NCI-H748 (cell line): ENCODE results near the gene KIAA1958.
"Not testable (repeated sequence)": the region's sequence is repeated elsewhere in the genome, so short reads cannot be mapped to it uniquely, and the experiment has no call there.

Experiments used
- DNase-seq: peaks from one replicate; lab custom pipeline; 2025; ENCODE audit not compliant: unreplicated experiment; lab: John Stamatoyannopoulos, UW

Gene KIAA1958

GRCh38 chr9:112489039-112489546 lies 2.5 kb downstream of the KIAA1958 start:
- peak; percentile 22 for DNase-seq

- DNase-seq = peak; percentile 74
These were observed 3.4 kb downstream of the KIAA1958 start for GRCh38 chr9:112489876-112490666.

GRCh38 chr9:112493393-112494137 lies 6.9 kb downstream of the KIAA1958 start:
- no peak for DNase-seq

GRCh38 chr9:112494153-112494552 lies 7.5 kb downstream of the KIAA1958 start:
- DNase-seq = no peak

GRCh38 chr9:112495614-112496013 lies 9.0 kb downstream of the KIAA1958 start:
- no peak for DNase-seq

GRCh38 chr9:112496074-112496722 lies 9.6 kb downstream of the KIAA1958 start:
- DNase-seq = no peak

- no peak for DNase-seq
These were observed 14.2 kb downstream of the KIAA1958 start for GRCh38 chr9:112500842-112501241.

GRCh38 chr9:112501287-112501686 lies 14.7 kb downstream of the KIAA1958 start:
- no peak for DNase-seq

GRCh38 chr9:112502175-112502946 lies 15.7 kb downstream of the KIAA1958 start:
- DNase-seq = no peak

- DNase-seq = no peak
These were observed 16.5 kb downstream of the KIAA1958 start for GRCh38 chr9:112503170-112503569.

GRCh38 chr9:112505086-112505485 lies 18.5 kb downstream of the KIAA1958 start:
- DNase-seq = no peak

- no peak for DNase-seq
These were observed 19.0 kb downstream of the KIAA1958 start for GRCh38 chr9:112505607-112506006.

- DNase-seq = no peak
These were observed 19.9 kb downstream of the KIAA1958 start for GRCh38 chr9:112506571-112506970.

- no peak for DNase-seq
These were observed 20.5 kb downstream of the KIAA1958 start for GRCh38 chr9:112507001-112507680.

GRCh38 chr9:112508377-112508776 lies 21.8 kb downstream of the KIAA1958 start:
- no peak for DNase-seq

GRCh38 chr9:112512377-112512776 lies 25.8 kb downstream of the KIAA1958 start:
- DNase-seq = not testable (repeated sequence)

GRCh38 chr9:112516769-112517168 lies 30.1 kb downstream of the KIAA1958 start:
- DNase-seq = no peak

GRCh38 chr9:112520069-112520468 lies 33.4 kb downstream of the KIAA1958 start:
- no peak for DNase-seq

GRCh38 chr9:112520656-112521055 lies 34.0 kb downstream of the KIAA1958 start:
- no peak for DNase-seq

- DNase-seq = no peak
These were observed 40.3 kb downstream of the KIAA1958 start for GRCh38 chr9:112526973-112527372.
